ENCODE data around the gene AREG. TPM values are rescaled to one million over a fixed set of nuclear protein-coding genes. Genes with fewer than 3 reads are reported as not detected.

Gene AREG
- total RNA-seq, 1 experiment from 2014 or later = 0.54 TPM

GRCh38 chr4:74435296-74435695, 9.6 kb upstream of the AREG start:
- in situ Hi-C loops (cut with HindIII; ENCODE audit: low pct_unique_long_range_greater_than_20kb, low sequenced_read_pairs) = no loop called here
- Histone ChIP-seq H3K4me1 (ENCODE audit: control insufficient read depth, insufficient read depth, low read length) (no peaks in the 10 kb centered on the region), H3K4me3 (ENCODE audit: low read depth in 2 of 2, low read length in 2 of 2) (no peak overlapping the region), H3K9me3 (ENCODE audit: control insufficient read depth, insufficient read depth, low read depth, low read length) (no peaks in the 10 kb centered on the region), H3K27ac (ENCODE audit: low read length) (no peak overlapping the region), H3K36me3 (ENCODE audit: control insufficient read depth, insufficient read depth, low read length) (no peaks in the 10 kb centered on the region), H3K27me3 (ENCODE audit: control insufficient read depth, insufficient read depth, low read length) (no peaks in the 10 kb centered on the region)
- intact Hi-C loops (cut with micrococcal nuclease; ENCODE audit: unreplicated experiment) = no loop called here
- POLR2A ChIA-PET = no interaction called here
- no peak for DNase-seq (ENCODE audit: low read depth, low spot score)
- CTCF ChIA-PET = no interaction called here
- TF ChIP-seq, protein P1, sequence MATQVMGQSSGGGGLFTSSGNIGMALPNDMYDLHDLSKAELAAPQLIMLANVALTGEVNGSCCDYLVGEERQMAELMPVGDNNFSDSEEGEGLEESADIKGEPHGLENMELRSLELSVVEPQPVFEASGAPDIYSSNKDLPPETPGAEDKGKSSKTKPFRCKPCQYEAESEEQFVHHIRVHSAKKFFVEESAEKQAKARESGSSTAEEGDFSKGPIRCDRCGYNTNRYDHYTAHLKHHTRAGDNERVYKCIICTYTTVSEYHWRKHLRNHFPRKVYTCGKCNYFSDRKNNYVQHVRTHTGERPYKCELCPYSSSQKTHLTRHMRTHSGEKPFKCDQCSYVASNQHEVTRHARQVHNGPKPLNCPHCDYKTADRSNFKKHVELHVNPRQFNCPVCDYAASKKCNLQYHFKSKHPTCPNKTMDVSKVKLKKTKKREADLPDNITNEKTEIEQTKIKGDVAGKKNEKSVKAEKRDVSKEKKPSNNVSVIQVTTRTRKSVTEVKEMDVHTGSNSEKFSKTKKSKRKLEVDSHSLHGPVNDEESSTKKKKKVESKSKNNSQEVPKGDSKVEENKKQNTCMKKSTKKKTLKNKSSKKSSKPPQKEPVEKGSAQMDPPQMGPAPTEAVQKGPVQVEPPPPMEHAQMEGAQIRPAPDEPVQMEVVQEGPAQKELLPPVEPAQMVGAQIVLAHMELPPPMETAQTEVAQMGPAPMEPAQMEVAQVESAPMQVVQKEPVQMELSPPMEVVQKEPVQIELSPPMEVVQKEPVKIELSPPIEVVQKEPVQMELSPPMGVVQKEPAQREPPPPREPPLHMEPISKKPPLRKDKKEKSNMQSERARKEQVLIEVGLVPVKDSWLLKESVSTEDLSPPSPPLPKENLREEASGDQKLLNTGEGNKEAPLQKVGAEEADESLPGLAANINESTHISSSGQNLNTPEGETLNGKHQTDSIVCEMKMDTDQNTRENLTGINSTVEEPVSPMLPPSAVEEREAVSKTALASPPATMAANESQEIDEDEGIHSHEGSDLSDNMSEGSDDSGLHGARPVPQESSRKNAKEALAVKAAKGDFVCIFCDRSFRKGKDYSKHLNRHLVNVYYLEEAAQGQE (IDR thresholded peaks at IDR 0.05; ENCODE audit: insufficient read depth in 1 of 2, low read depth in 2 of 2, low read length in 1 of 2) = no peak
- no peak for TF ChIP-seq TCF7L2 (IDR thresholded peaks at IDR 0.05; ENCODE audit: low read depth, low read length)
- TF ChIP-seq SIN3A (IDR thresholded peaks at IDR 0.05; ENCODE audit: borderline replicate concordance, insufficient read depth, low read depth, low read length) = no peak
- no peak for TF ChIP-seq POLR2AphosphoS5 (IDR thresholded peaks at IDR 0.05; ENCODE audit: low read depth, low read length)
- TF ChIP-seq, protein P2, sequence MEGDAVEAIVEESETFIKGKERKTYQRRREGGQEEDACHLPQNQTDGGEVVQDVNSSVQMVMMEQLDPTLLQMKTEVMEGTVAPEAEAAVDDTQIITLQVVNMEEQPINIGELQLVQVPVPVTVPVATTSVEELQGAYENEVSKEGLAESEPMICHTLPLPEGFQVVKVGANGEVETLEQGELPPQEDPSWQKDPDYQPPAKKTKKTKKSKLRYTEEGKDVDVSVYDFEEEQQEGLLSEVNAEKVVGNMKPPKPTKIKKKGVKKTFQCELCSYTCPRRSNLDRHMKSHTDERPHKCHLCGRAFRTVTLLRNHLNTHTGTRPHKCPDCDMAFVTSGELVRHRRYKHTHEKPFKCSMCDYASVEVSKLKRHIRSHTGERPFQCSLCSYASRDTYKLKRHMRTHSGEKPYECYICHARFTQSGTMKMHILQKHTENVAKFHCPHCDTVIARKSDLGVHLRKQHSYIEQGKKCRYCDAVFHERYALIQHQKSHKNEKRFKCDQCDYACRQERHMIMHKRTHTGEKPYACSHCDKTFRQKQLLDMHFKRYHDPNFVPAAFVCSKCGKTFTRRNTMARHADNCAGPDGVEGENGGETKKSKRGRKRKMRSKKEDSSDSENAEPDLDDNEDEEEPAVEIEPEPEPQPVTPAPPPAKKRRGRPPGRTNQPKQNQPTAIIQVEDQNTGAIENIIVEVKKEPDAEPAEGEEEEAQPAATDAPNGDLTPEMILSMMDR (IDR thresholded peaks at IDR 0.05) = no peak
- BruUV-seq (replicated peaks) = no TSS peak
- ATAC-seq = no peak

- no peaks in the 10 kb centered on the region for H3K9me3 ChIP-seq (ENCODE audit: control insufficient read depth, insufficient read depth, low read depth, low read length)
- H3K4me3 ChIP-seq (ENCODE audit: low read depth in 2 of 2, low read length in 2 of 2) = no peak overlapping the region
- no peaks in the 10 kb centered on the region for H3K27me3 ChIP-seq (ENCODE audit: control insufficient read depth, insufficient read depth, low read length)
- TF ChIP-seq, protein P2 (IDR thresholded peaks at IDR 0.05) = no peak
- TF ChIP-seq SIN3A (IDR thresholded peaks at IDR 0.05; ENCODE audit: borderline replicate concordance, insufficient read depth, low read depth, low read length) (no peak), TCF7L2 (IDR thresholded peaks at IDR 0.05; ENCODE audit: low read depth, low read length) (no peak), POLR2AphosphoS5 (IDR thresholded peaks at IDR 0.05; ENCODE audit: low read depth, low read length) (no peak)
- TF ChIP-seq, protein P1 (IDR thresholded peaks at IDR 0.05; ENCODE audit: insufficient read depth in 1 of 2, low read depth in 2 of 2, low read length in 1 of 2) = no peak
- ChIA-PET POLR2A (no interaction called here), CTCF (no interaction called here)
- BruUV-seq (replicated peaks) = no TSS peak
- DNase-seq (ENCODE audit: low read depth, low spot score) = no peak
- H3K4me1 ChIP-seq (ENCODE audit: control insufficient read depth, insufficient read depth, low read length) = no peaks in the 10 kb centered on the region
- no peak for ATAC-seq
- no peak overlapping the region for H3K27ac ChIP-seq (ENCODE audit: low read length)
- in situ Hi-C loops (cut with HindIII; ENCODE audit: low pct_unique_long_range_greater_than_20kb, low sequenced_read_pairs) = no loop called here
- H3K36me3 ChIP-seq (ENCODE audit: control insufficient read depth, insufficient read depth, low read length) = no peaks in the 10 kb centered on the region
- intact Hi-C loops (cut with micrococcal nuclease; ENCODE audit: unreplicated experiment) = no loop called here
These were observed 7.1 kb upstream of the AREG start for GRCh38 chr4:74437866-74438265.

Data from Panc1 (cell line).